ENCODE measurements around the gene IL12RB2.

GRCh38 chr1:67372136-67372535 lies 64.5 kb downstream of the IL12RB2 start:
- no peak for TF ChIP-seq CTCF (IDR thresholded peaks at IDR 0.05)
- no peak for TF ChIP-seq POLR2A (IDR thresholded peaks at IDR 0.05)
